Middle frontal gyrus (tissue), 1 donor: ENCODE results near the gene GALM.
"Not testable (repeated sequence)": the region's sequence is repeated elsewhere in the genome, so short reads cannot be mapped to it uniquely, and the experiment has no call there.

Experiments used
- DNase-seq: peaks from one replicate; pipeline ENCODE4 v3.0.0-alpha.2; 2015; ENCODE audit warnings: low spot score; ENCODE audit errors: extremely low spot score

GALM gene

GRCh38 chr2:38680868-38681267 is 15.0 kb downstream of the GALM start:
- DNase-seq, result not testable (repeated sequence)

- DNase-seq, result no peak
Measured at GRCh38 chr2:38682008-38682575, 16.2 kb downstream of the GALM start.

GRCh38 chr2:38682620-38683019 is 16.7 kb downstream of the GALM start:
- DNase-seq, result not testable (repeated sequence)

GRCh38 chr2:38683766-38684165 is 17.9 kb downstream of the GALM start:
- no peak for DNase-seq

GRCh38 chr2:38685116-38685735 is 19.3 kb downstream of the GALM start:
- no peak for DNase-seq

GRCh38 chr2:38690499-38691420 is 24.8 kb downstream of the GALM start:
- no peak for DNase-seq

- DNase-seq, result no peak
Measured at GRCh38 chr2:38691994-38692393, 26.1 kb downstream of the GALM start.

GRCh38 chr2:38692636-38693318 is 26.9 kb downstream of the GALM start:
- DNase-seq, result no peak

- no peak for DNase-seq
Measured at GRCh38 chr2:38697116-38697840, 31.4 kb downstream of the GALM start.

GRCh38 chr2:38698467-38699003 is 32.6 kb downstream of the GALM start:
- no peak for DNase-seq

GRCh38 chr2:38700113-38700785 is 34.3 kb downstream of the GALM start:
- DNase-seq, result no peak

- no peak for DNase-seq
Measured at GRCh38 chr2:38700881-38701458, 35.1 kb downstream of the GALM start.

GRCh38 chr2:38701542-38701941 is 35.6 kb downstream of the GALM start:
- no peak for DNase-seq

- no peak for DNase-seq
Measured at GRCh38 chr2:38702413-38702812, 36.5 kb downstream of the GALM start.

- DNase-seq, result not testable (repeated sequence)
Measured at GRCh38 chr2:38703336-38703735, 37.4 kb downstream of the GALM start.

GRCh38 chr2:38704664-38705063 is 38.8 kb downstream of the GALM start:
- DNase-seq, result no peak

GRCh38 chr2:38706846-38707345 is 41.0 kb downstream of the GALM start:
- no peak for DNase-seq

GRCh38 chr2:38708491-38708890 is 42.6 kb downstream of the GALM start:
- DNase-seq, result not testable (repeated sequence)

GRCh38 chr2:38708900-38709566 is 43.1 kb downstream of the GALM start:
- no peak for DNase-seq
